ENCODE results near the gene RNPEPL1. TPM values are rescaled to one million over a fixed set of nuclear protein-coding genes. Genes with fewer than 3 reads are reported as not detected.

RNPEPL1 gene
- total RNA-seq, 2 experiments from 2014 or later: 39.1 to 40.5 TPM

DNA sequence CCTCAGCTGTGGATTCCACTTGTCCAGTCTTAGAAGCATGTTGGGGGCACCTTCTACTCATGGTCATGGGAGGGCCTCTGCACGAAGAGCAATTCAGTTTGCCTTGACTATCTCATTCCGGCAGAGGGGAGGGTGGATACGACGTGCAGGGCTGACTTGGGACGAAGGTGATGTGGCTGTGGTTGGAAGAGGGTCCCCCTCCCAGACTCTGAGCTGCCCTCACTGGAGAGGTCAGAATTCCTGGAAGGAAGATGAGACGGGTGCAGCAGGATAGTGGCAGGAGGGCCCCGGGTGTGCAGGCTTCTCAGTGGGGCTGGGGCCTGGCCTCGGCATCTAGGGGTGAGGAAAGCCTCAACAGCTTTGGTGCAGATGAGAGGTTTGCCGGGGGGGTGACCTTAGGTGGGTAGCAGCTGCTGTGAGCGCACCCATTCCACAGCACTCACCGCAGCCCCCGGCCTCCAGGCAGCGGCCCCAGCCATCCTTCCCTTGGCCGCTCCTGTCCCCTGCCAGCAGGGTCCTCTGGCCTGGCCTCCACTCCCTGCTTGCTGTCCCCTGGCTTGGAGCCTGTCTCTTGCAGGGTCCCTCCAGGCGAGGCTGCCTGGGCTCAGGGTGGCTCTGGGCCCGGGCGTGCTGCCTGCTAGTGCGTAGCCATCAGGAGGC, 3.2 kb downstream of the RNPEPL1 start:
- Mint-ChIP-seq H3K27ac (no peak overlapping the region), H3K36me3 (ENCODE audit: low read depth) (no peaks in the 10 kb centered on the region)

DNA sequence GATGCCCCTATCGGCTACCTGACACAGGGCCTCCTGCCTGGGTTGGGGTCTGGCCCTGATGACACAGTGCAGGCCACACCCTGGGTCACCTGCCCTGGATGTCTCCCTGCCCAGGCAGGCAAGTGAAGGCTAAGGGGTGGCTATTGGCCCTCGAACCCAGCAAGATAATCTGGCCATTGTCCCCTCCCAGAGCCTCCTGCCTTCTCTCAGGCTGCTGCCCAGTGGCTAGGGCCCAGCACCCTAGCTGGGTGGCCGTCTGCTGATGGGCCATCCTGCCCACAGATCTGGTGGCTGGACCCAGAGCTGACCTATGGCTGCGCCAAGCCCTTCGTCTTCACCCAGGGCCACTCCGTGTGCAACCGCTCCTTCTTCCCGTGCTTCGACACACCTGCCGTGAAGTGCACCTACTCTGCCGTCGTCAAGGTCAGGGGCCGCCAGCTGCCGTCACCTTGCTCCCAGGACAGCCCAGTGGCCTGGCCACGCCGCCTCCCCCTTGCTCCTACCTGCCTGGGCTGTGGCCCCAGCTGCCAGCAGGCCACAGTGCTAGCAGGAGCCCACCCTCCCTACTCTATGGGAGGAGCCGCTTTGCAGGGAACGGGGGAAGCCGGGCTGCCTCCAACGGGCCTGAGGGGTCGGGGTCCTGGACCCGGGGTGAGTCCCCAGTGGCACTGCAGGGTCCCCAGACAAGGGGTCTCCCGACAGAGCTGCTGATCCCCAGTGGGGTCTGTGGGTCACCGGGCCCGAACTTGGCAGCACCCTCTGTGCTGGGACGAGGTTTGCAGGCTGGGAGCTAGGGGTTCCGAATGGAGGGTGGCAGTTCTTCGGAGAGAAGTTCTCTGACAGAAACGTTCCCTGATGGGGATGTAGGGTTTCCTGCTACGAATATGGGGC, 4.1 kb downstream of the RNPEPL1 start:
- Mint-ChIP-seq H3K36me3 (ENCODE audit: low read depth) (no peaks in the 10 kb centered on the region), H3K4me3 (no peak overlapping the region), H3K27me3 (no peaks in the 10 kb centered on the region), H3K4me1 (ENCODE audit: low read depth) (peaks cover 23% of the 10 kb centered on the region), H3K27ac (no peak overlapping the region), H3K9me3 (no peaks in the 10 kb centered on the region)
- ChIA-PET POLR2A (interaction anchor here (0.9 to 1.6 kb wide), 4 partner anchors 12 to 14 kb away, joined by 3 to 6 read pairs (median 4); partner anchors contain the start of genes CAPN10 and DUSP28), CTCF (interaction anchor here (1.8 kb wide), 1 partner anchor 8 kb away, joined by 5 read pairs; no protein-coding TSS in a partner anchor)
- no peak for DNase-seq
- intact Hi-C loops (cut with micrococcal nuclease): no loop called here
- no peak for ATAC-seq
- TF ChIP-seq, protein P1, sequence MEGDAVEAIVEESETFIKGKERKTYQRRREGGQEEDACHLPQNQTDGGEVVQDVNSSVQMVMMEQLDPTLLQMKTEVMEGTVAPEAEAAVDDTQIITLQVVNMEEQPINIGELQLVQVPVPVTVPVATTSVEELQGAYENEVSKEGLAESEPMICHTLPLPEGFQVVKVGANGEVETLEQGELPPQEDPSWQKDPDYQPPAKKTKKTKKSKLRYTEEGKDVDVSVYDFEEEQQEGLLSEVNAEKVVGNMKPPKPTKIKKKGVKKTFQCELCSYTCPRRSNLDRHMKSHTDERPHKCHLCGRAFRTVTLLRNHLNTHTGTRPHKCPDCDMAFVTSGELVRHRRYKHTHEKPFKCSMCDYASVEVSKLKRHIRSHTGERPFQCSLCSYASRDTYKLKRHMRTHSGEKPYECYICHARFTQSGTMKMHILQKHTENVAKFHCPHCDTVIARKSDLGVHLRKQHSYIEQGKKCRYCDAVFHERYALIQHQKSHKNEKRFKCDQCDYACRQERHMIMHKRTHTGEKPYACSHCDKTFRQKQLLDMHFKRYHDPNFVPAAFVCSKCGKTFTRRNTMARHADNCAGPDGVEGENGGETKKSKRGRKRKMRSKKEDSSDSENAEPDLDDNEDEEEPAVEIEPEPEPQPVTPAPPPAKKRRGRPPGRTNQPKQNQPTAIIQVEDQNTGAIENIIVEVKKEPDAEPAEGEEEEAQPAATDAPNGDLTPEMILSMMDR (IDR thresholded peaks at IDR 0.05): no peak

More for the DNA sequence above, 3.2 kb downstream of the RNPEPL1 start:
- Mint-ChIP-seq H3K27me3 (no peaks in the 10 kb centered on the region), H3K4me1 (ENCODE audit: low read depth) (peaks cover 23% of the 10 kb centered on the region), H3K4me3 (no peak overlapping the region), H3K9me3 (no peaks in the 10 kb centered on the region)
- POLR2A ChIA-PET: interaction anchor here (1.3 to 1.4 kb wide), 3 partner anchors 9 to 15 kb away, joined by 3 to 6 read pairs (median 5); partner anchors contain the start of genes CAPN10 and DUSP28
- intact Hi-C loops (cut with micrococcal nuclease): no loop called here
- CTCF ChIA-PET: interaction anchor here (1.8 kb wide), 1 partner anchor 9 kb away, joined by 5 read pairs; no protein-coding TSS in a partner anchor
- ATAC-seq (no peak), DNase-seq (peak; percentile 2)
- TF ChIP-seq, protein P1 (IDR thresholded peaks at IDR 0.05): no peak

DNA sequence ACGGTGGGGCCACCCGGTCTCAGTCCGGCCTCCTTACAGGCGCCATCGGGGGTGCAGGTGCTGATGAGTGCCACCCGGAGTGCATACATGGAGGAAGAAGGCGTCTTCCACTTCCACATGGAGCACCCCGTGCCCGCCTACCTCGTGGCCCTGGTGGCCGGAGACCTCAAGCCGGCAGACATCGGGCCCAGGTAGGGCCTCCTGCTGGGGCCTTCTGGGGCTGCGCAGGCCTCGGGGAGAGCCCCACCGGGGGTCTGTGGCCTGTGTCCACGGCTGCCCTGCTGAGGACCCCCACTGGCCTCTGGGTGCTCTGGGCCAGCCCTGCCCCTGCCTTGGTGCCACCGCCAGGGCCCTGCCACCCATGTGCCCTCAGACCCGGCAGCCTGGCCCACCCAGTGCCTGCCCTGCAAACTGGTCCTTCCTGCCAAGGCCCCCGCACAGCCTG, 4.8 kb downstream of the RNPEPL1 start:
- Mint-ChIP-seq H3K27ac (no peak overlapping the region), H3K9me3 (no peaks in the 10 kb centered on the region), H3K27me3 (no peaks in the 10 kb centered on the region), H3K4me3 (no peak overlapping the region), H3K4me1 (ENCODE audit: low read depth) (peaks cover 23% of the 10 kb centered on the region), H3K36me3 (ENCODE audit: low read depth) (no peaks in the 10 kb centered on the region)
- ATAC-seq (no peak), DNase-seq (no peak)
- ChIA-PET CTCF (no interaction called here), POLR2A (interaction anchor here (0.9 to 1.6 kb wide), 2 partner anchors 13 to 14 kb away, joined by 3 to 4 read pairs; no protein-coding TSS in a partner anchor)
- intact Hi-C loops (cut with micrococcal nuclease): no loop called here
- TF ChIP-seq, protein P1 (IDR thresholded peaks at IDR 0.05): no peak

DNA sequence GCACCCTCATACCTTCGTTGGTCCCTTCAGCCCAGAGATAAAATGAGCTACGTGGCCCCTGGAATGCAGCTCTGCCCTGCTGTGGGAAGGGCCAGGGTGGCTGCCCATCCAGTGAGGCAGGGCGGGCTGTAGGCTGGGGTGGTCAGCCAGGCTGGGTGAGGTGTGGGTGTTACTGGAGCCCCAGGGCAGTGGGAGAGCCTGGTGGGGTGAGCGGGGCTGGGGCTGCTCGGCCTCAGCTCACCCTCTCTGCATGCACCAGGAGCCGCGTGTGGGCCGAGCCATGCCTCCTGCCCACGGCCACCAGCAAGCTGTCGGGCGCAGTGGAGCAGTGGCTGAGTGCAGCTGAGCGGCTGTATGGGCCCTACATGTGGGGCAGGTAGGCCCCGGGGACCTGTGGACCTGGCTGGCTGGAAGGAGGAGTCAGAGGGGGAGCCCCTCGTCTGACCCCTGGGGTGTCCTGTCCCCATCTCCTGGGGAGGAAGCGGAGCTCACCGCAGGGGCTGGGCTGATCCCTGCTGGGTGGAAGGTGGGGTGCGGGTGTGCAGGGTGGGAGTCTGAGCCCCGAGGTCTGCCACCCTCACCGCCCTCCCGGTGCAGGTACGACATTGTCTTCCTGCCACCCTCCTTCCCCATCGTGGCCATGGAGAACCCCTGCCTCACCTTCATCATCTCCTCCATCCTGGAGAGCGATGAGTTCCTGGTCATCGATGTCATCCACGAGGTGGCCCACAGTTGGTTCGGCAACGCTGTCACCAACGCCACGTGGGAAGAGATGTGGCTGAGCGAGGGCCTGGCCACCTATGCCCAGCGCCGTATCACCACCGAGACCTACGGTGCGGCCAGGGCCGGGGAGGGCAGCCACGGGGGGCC, 5.5 kb downstream of the RNPEPL1 start:
- TF ChIP-seq, protein P1 (IDR thresholded peaks at IDR 0.05): no peak
- CTCF ChIA-PET: no interaction called here

More for the DNA sequence above, 5.5 kb downstream of the RNPEPL1 start:
- no peaks in the 10 kb centered on the region for H3K9me3 Mint-ChIP-seq
- intact Hi-C loops (cut with micrococcal nuclease): no loop called here
- H3K36me3 Mint-ChIP-seq (ENCODE audit: low read depth): no peaks in the 10 kb centered on the region
- H3K27me3 Mint-ChIP-seq: no peaks in the 10 kb centered on the region
- no peak overlapping the region for H3K4me3 Mint-ChIP-seq
- H3K4me1 Mint-ChIP-seq (ENCODE audit: low read depth): peaks cover 25% of the 10 kb centered on the region
- DNase-seq (no peak), ATAC-seq (no peak)
- POLR2A ChIA-PET: interaction anchor here (0.9 to 1.6 kb wide), 2 partner anchors 12 to 14 kb away, joined by 3 to 4 read pairs; no protein-coding TSS in a partner anchor
- H3K27ac Mint-ChIP-seq: no peak overlapping the region
